Activated B cell treated with CpG ODN at 0.5 μM for 24 hours (primary cell): ENCODE measurements around the gene LCN1. TPM values are rescaled to one million over a fixed set of nuclear protein-coding genes. Genes with fewer than 3 reads are reported as not detected.

Experiments used
- ATAC-seq: fragments of 200-7000 bp; cut with Tn5 transposase; one replicate; pipeline ENCODE4 v1.10.0; 2021; ENCODE audit warnings: low read depth, mild to moderate bottlenecking, moderate library complexity
- CTCF ChIA-PET: fragments of 350-600 bp; sonication (Branson Sonifier 250); formaldehyde crosslinking; loops from one replicate; lab custom pipeline; 2021; ENCODE audit warnings: antibody characterized with exemption; lab: Charles Lee
- POLR2A ChIA-PET: fragments of 350-600 bp; sonication (Branson Sonifier 250); formaldehyde crosslinking; loops from one replicate; lab custom pipeline; 2021; ENCODE audit warnings: antibody characterized with exemption; lab: Charles Lee
- DNase-seq: peaks from one replicate; pipeline ENCODE4 v3.0.0; 2022
- H3K27ac Mint-ChIP-seq: one replicate; pipeline ENCODE4 v1.8.0; 2020; ENCODE audit warnings: mixed read lengths
- H3K27me3 Mint-ChIP-seq: one replicate; pipeline ENCODE4 v1.8.0; 2021; ENCODE audit warnings: mixed read lengths
- H3K36me3 Mint-ChIP-seq: one replicate; pipeline ENCODE4 v1.8.0; 2021; ENCODE audit warnings: low read depth, mixed read lengths
- H3K4me1 Mint-ChIP-seq: one replicate; pipeline ENCODE4 v1.8.0; 2021; ENCODE audit warnings: mixed read lengths
- H3K4me3 Mint-ChIP-seq: one replicate; pipeline ENCODE4 v1.8.0; 2020; ENCODE audit warnings: mild to moderate bottlenecking, mixed read lengths
- H3K9me3 Mint-ChIP-seq: one replicate; pipeline ENCODE4 v1.8.0; 2020; ENCODE audit warnings: mixed read lengths
- CTCF ChIP-seq: fragments of 200-600 bp; IDR thresholded peaks from one replicate; pipeline ENCODE4 v1.8.0; 2022; ENCODE audit warnings: antibody characterized with exemption, mild to moderate bottlenecking
- intact Hi-C: fragments of 100-400 bp; cut with micrococcal nuclease; formaldehyde crosslinking; loops from one replicate; pipeline ENCODE4 v1.15.1; 2024
- total RNA-seq: library from RNA; stranded (reverse); gene quantifications from 2 replicates; pipeline ENCODE4 v1.2.3, GENCODE V29; 2022

Gene LCN1
- total RNA-seq, 1 donor from 2014 or later: not detected

GRCh38 chr9:135522931-135523330 is 1.7 kb downstream of the LCN1 start:
- DNase-seq: no peak
- no peak overlapping the region for H3K27ac Mint-ChIP-seq
- ChIA-PET POLR2A (no interaction called here), CTCF (no interaction called here)
- H3K4me3 Mint-ChIP-seq: no peak overlapping the region
- no peaks in the 10 kb centered on the region for H3K36me3 Mint-ChIP-seq
- H3K9me3 Mint-ChIP-seq: no peaks in the 10 kb centered on the region
- ATAC-seq: no peak
- TF ChIP-seq CTCF: no peak
- no peaks in the 10 kb centered on the region for H3K27me3 Mint-ChIP-seq
- intact Hi-C loops: no loop called here
- H3K4me1 Mint-ChIP-seq: no peaks in the 10 kb centered on the region

DNA sequence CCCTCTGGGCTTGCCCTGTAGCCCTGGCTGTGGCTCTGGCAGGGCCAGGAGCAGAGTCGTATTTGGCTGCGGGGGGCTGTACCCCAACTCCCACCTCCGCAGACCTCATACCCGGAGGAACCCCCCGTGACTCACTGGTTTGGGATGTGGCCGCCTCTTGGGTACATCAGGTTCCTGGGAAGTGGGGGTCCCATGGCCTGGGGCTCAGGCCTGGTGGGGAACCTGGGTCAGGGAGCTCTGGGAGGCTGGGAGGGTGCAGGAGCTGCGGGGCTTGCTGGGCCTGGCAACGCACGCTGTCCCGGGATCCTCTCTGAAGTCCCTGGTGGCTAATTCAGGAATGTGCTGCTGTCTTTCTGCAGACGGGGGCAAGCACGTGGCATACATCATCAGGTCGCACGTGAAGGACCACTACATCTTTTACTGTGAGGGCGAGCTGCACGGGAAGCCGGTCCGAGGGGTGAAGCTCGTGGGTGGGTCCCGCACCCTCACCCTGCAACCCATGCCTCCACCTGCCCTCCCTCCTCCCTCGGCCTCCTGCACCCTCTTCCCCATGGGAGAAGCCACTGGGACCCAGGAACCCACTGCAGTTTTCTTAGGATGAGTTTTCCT is 2.4 kb downstream of the LCN1 start:
- no peaks in the 10 kb centered on the region for H3K27me3 Mint-ChIP-seq
- ATAC-seq: no peak
- ChIA-PET POLR2A (no interaction called here), CTCF (no interaction called here)
- H3K36me3 Mint-ChIP-seq: no peaks in the 10 kb centered on the region
- no peak overlapping the region for H3K27ac Mint-ChIP-seq
- H3K9me3 Mint-ChIP-seq: no peaks in the 10 kb centered on the region
- DNase-seq: no peak
- H3K4me3 Mint-ChIP-seq: no peak overlapping the region
- TF ChIP-seq CTCF: no peak
- intact Hi-C loops: no loop called here
- no peaks in the 10 kb centered on the region for H3K4me1 Mint-ChIP-seq

- no peak for TF ChIP-seq CTCF
- Mint-ChIP-seq H3K4me1 (no peaks in the 10 kb centered on the region), H3K9me3 (no peaks in the 10 kb centered on the region), H3K4me3 (no peak overlapping the region), H3K27ac (no peak overlapping the region), H3K36me3 (no peaks in the 10 kb centered on the region), H3K27me3 (no peaks in the 10 kb centered on the region)
- no peak for DNase-seq
- ChIA-PET POLR2A (no interaction called here), CTCF (no interaction called here)
- intact Hi-C loops: no loop called here
- no peak for ATAC-seq
These were observed 3.1 kb downstream of the LCN1 start for GRCh38 chr9:135524130-135524861.

- H3K4me1 Mint-ChIP-seq: no peaks in the 10 kb centered on the region
These were observed 4.2 kb downstream of the LCN1 start for GRCh38 chr9:135525241-135526088.

More at GRCh38 chr9:135525241-135526088, 4.2 kb downstream of the LCN1 start:
- DNase-seq: no peak
- no peak overlapping the region for H3K27ac Mint-ChIP-seq
- ChIA-PET CTCF (no interaction called here), POLR2A (no interaction called here)
- H3K4me3 Mint-ChIP-seq: no peak overlapping the region
- no peak for TF ChIP-seq CTCF
- intact Hi-C loops: no loop called here
- peaks cover 2% of the 10 kb centered on the region for H3K27me3 Mint-ChIP-seq
- ATAC-seq: no peak
- no peaks in the 10 kb centered on the region for H3K36me3 Mint-ChIP-seq
- no peaks in the 10 kb centered on the region for H3K9me3 Mint-ChIP-seq
